A549 (cell line): ENCODE measurements around the gene CACNA1I. TPM values are rescaled to one million over a fixed set of nuclear protein-coding genes. Genes with fewer than 3 reads are reported as not detected.

Experiments used
- ATAC-seq, 2 experiments: fragments of 200-7000 bp in 1 of 2; fragments of >200 bp in 1 of 2; cut with Nextera tagmentation in 1 of 2; cut with Tn5 transposase in 1 of 2; 3 replicates each; pipeline versions ENCODE4 v1.8.0 to v1.9.1; 2018 to 2020; ENCODE audit warnings: mild to moderate bottlenecking in 1 of 2, moderate library complexity in 1 of 2
- CTCF ChIA-PET: fragments of 300-600 bp; sonication (Branson Sonifier 250); formaldehyde crosslinking; extraction: SDS; loops from one replicate; lab custom pipeline; 2021; ENCODE audit warnings: antibody characterized with exemption, inconsistent platforms; lab: Yijun Ruan, JAX
- POLR2A ChIA-PET: fragments of 350-600 bp; formaldehyde crosslinking; extraction: SDS; loops from one replicate; lab custom pipeline; 2021; ENCODE audit warnings: antibody characterized with exemption, inconsistent platforms; lab: Yijun Ruan, JAX
- DNase-seq, 2 experiments: peaks; one replicate each; pipeline versions ENCODE4 v3.0.0 to v3.0.0-alpha.2; 2011 to 2016; ENCODE audit warnings: low read depth in 1 of 2, low spot score in 1 of 2
- FAIRE-seq: peaks from 2 replicates; lab custom pipeline; 2011; peaks lifted over from hg19 to GRCh38; lab: Jason Lieb, UNC
- H3K27ac ChIP-seq, 2 experiments: fragments of >200 bp; sonication (Bioruptor Twin); formaldehyde crosslinking; 3 replicates each; pipeline ENCODE4 v1.5.1; 2016 to 2017
- H3K4me1 ChIP-seq: fragments of >200 bp; sonication (Bioruptor Twin); formaldehyde crosslinking; 3 replicates; pipeline ENCODE4 v1.6.1; 2016
- H3K4me2 ChIP-seq: fragments of >200 bp; sonication (Bioruptor Twin); formaldehyde crosslinking; 3 replicates; pipeline ENCODE4 v1.6.1; 2016
- H3K4me3 ChIP-seq: fragments of >200 bp; sonication (Bioruptor Twin); formaldehyde crosslinking; 3 replicates; pipeline ENCODE4 v1.5.1; 2016
- H3K9me3 ChIP-seq: fragments of >200 bp; sonication (Bioruptor Twin); formaldehyde crosslinking; 3 replicates; pipeline ENCODE4 v1.6.1; 2016
- CBX8 ChIP-seq: fragments of 200-600 bp; sonication (generic); IDR thresholded peaks from 2 replicates; pipeline ENCODE4 v1.6.1; 2016
- ESRRA ChIP-seq: fragments of 150-350 bp; IDR thresholded peaks from 2 replicates; pipeline ENCODE4 v1.6.1; 2014; ENCODE audit warnings: mild to moderate bottlenecking, low read length, borderline replicate concordance
- FOXS1 ChIP-seq: fragments of 250-450 bp; sonication (Bioruptor Pico); IDR thresholded peaks from 2 replicates; pipeline ENCODE4 v1.5.0; 2020; ENCODE audit warnings: mild to moderate bottlenecking, moderate library complexity
- GATA3 ChIP-seq: IDR thresholded peaks from 2 replicates; pipeline ENCODE4 v1.6.1; 2012; ENCODE audit warnings: borderline replicate concordance
- HDAC2 ChIP-seq: fragments of 200-600 bp; sonication (generic); IDR thresholded peaks from 2 replicates; pipeline ENCODE4 v1.6.1; 2016
- HEYL ChIP-seq: fragments of 250-450 bp; sonication (Bioruptor Pico); IDR thresholded peaks from 2 replicates; pipeline ENCODE4 v1.8.0; 2021; ENCODE audit warnings: mild to moderate bottlenecking, moderate library complexity
- HOXB13 ChIP-seq: fragments of 250-450 bp; sonication (Bioruptor Pico); IDR thresholded peaks from 2 replicates; pipeline ENCODE4 v1.5.0; 2020; ENCODE audit warnings: low read depth, mild to moderate bottlenecking, moderate library complexity
- JUN ChIP-seq, 2 experiments: fragments of >200 bp; sonication (Bioruptor Twin); formaldehyde crosslinking; IDR thresholded peaks; 2 replicates in 1 of 2; 3 replicates in 1 of 2; pipeline ENCODE4 v1.6.1; 2016 to 2017
- KDM1A ChIP-seq: fragments of 200-600 bp; sonication (generic); IDR thresholded peaks from 2 replicates; pipeline ENCODE4 v1.6.1; 2016; ENCODE audit warnings: low read depth, mild to moderate bottlenecking
- MAFK ChIP-seq: fragments of 450-650 bp; IDR thresholded peaks from 2 replicates; pipeline ENCODE4 v1.6.1; 2014; ENCODE audit not compliant: partially characterized antibody
- MAX ChIP-seq: IDR thresholded peaks from 2 replicates; pipeline ENCODE4 v1.6.1; 2012
- MAZ ChIP-seq: fragments of 150-350 bp; IDR thresholded peaks from 2 replicates; pipeline ENCODE4 v1.6.1; 2014; ENCODE audit warnings: antibody characterized with exemption, low read depth, low read length, borderline replicate concordance
- MYC ChIP-seq: IDR thresholded peaks from 2 replicates; pipeline ENCODE4 v1.6.1; 2012; ENCODE audit warnings: mild to moderate bottlenecking, inconsistent platforms, low read length, improper control_type of control experiment, borderline replicate concordance
- PHF8 ChIP-seq: fragments of 200-600 bp; sonication (generic); IDR thresholded peaks from 2 replicates; pipeline ENCODE4 v1.6.1; 2016; ENCODE audit warnings: low read depth, mild to moderate bottlenecking, antibody characterized with exemption, moderate library complexity, borderline replicate concordance
- REST ChIP-seq: fragments of 200-600 bp; sonication (generic); IDR thresholded peaks from 2 replicates; pipeline ENCODE4 v1.6.1; 2016; ENCODE audit warnings: antibody characterized with exemption, mild to moderate bottlenecking, moderate library complexity
- RNF2 ChIP-seq: fragments of 200-600 bp; sonication (generic); IDR thresholded peaks from 2 replicates; pipeline ENCODE4 v1.6.1; 2016; ENCODE audit warnings: low read depth, mild to moderate bottlenecking, antibody characterized with exemption, moderate library complexity, borderline replicate concordance
- SMC3 ChIP-seq: fragments of >200 bp; sonication (Bioruptor Twin); formaldehyde crosslinking; IDR thresholded peaks from 3 replicates; pipeline ENCODE4 v1.6.1; 2018; ENCODE audit warnings: inconsistent platforms
- SREBF2 ChIP-seq: fragments of 450-650 bp; IDR thresholded peaks from 2 replicates; pipeline ENCODE4 v1.6.1; 2014; ENCODE audit warnings: mild to moderate bottlenecking, moderate library complexity
- TP53 ChIP-seq: fragments of 250-450 bp; sonication (Bioruptor Pico); IDR thresholded peaks from 2 replicates; pipeline ENCODE4 v1.5.0; 2021; ENCODE audit warnings: mild to moderate bottlenecking, moderate library complexity
- ZSCAN20 ChIP-seq: fragments of 250-450 bp; sonication (Bioruptor Pico); IDR thresholded peaks from 2 replicates; pipeline ENCODE4 v1.8.0; 2022; ENCODE audit warnings: mild to moderate bottlenecking, moderate library complexity
- WGBS: methylation state at CpG from one replicate; pipeline ENCODE4 v1.1.6; 2017; ENCODE audit errors: missing lambda C conversion rate; 5-methylcytosine and 5-hydroxymethylcytosine counted together
- polyA plus RNA-seq, 4 experiments: library from polyadenylated mRNA; depleted of rRNA in 3 of 4; stranded (reverse); fragments of >200 nt; fragmentation: RNase III in 1 of 4; extraction: RNeasy Plus Mini Kit Qiagen cat#74134 plus additional on column Dnase treatment in 1 of 4; gene quantifications; 2 replicates in 3 of 4; 3 replicates in 1 of 4; pipeline ENCODE4 v1.2.3, GENCODE V29; 2011 to 2017
- TF ChIP-seq, protein P1 (sequence below): fragments of 250-450 bp; sonication (Bioruptor Pico); IDR thresholded peaks from 2 replicates; pipeline ENCODE4 v1.5.0; 2021; ENCODE audit warnings: mild to moderate bottlenecking, moderate library complexity, borderline replicate concordance
- TF ChIP-seq, protein P2 (sequence below): fragments of >200 bp; sonication (Bioruptor Twin); formaldehyde crosslinking; IDR thresholded peaks from 3 replicates; pipeline ENCODE4 v1.6.1; 2016

Gene CACNA1I
- polyA plus RNA-seq, 2 of the 4 experiments (the other 2 are of a cell fraction): 0.03 to 0.13 TPM

DNA sequence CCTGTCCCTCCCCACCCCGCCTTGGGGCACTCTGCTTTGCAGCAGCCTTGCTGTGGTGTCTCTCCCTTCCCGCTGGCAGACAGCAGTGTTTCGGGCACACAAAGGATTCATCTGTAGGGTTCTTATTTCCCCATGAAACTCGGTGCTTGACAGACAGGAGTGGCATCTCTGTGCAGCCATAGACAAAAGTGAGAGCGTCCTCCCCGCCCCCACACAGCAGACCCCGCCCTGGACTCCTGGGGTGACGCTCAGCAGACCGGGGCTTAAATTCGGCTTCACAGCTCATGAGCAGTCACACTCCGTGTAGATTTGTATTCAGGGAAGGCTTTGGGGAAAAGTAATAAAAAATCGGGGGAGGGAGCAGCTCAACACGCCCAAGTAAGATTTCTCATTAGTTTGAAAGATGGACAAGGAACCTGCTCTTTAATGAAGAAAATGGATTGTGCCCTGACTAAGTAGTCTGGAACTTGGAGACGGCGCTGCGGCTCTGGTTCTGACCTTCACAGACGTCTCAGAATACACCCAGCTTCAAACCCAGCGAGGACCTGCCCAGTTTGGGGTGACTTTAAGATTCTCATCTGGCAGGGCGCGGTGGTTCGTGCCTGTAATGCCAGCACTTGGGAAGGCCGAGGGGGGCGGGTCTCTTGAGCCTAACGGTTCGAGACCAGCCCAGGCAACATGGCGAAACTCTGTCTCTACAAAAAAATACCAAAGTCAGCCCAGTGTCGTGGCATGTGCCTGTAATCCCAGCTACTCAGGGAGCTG, 136.0 kb downstream of the CACNA1I start:
- no peak overlapping the region for H3K4me2 ChIP-seq
- CTCF ChIA-PET: no interaction called here
- H3K27ac ChIP-seq: no peak overlapping the region
- no peak for DNase-seq
- 69% methylated on average over 14 of the region's 27 CpGs for WGBS
- H3K9me3 ChIP-seq: no peaks in the 10 kb centered on the region
- TF ChIP-seq FOXS1 (CRISPR knock-in tag): no peak
- no peak for TF ChIP-seq HEYL (CRISPR knock-in tag)
- TF ChIP-seq RNF2: no peak
- H3K4me1 ChIP-seq: no peaks in the 10 kb centered on the region
- H3K4me3 ChIP-seq: no peak overlapping the region
- POLR2A ChIA-PET: no interaction called here
- no peak for FAIRE-seq
- ATAC-seq: no peak

GRCh38 chr22:39707351-39707750, 136.8 kb downstream of the CACNA1I start:
- Histone ChIP-seq H3K4me3 (no peak overlapping the region), H3K4me2 (no peak overlapping the region), H3K4me1 (no peaks in the 10 kb centered on the region), H3K9me3 (no peaks in the 10 kb centered on the region), H3K27ac (no peak overlapping the region)
- no peak for ATAC-seq
- no peak for FAIRE-seq
- CTCF ChIA-PET: no interaction called here
- DNase-seq: no peak
- TF ChIP-seq HOXB13 (no peak), ESRRA (no peak), HDAC2 (no peak), TP53 (no peak), HEYL (CRISPR knock-in tag) (no peak)
- 80% methylated on average over 1 of the region's 5 CpGs for WGBS
- POLR2A ChIA-PET: no interaction called here

DNA sequence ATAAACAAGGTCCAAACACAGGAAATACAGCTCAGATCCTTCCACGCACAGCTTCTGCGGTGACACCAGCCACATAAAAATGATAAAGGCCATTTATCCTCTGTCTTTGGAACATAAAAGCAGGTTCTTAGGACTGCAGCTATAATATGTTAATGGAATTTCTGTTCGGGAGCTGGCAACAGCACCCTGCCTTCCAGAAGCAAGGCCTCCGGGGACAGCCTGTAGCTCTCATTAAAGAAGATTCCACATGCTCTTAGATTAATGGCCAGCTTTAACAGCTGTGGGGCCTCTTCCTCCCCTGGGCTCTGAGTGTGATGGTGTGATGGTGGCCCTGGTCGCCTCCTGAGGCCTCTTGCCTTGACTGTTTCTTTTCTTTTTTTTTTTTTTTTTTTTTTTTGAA, 137.3 kb downstream of the CACNA1I start:
- TF ChIP-seq CBX8 (no peak), ZSCAN20 (CRISPR knock-in tag) (no peak), TP53 (no peak), MAFK (no peak), PHF8 (no peak), MYC (no peak), JUN (IDR thresholded peaks at IDR 0.05) (no peak), SREBF2 (no peak), HDAC2 (no peak), MAZ (no peak), GATA3 (no peak), SMC3 (no peak), REST (no peak), KDM1A (no peak), MAX (no peak)
- TF ChIP-seq, protein P1, sequence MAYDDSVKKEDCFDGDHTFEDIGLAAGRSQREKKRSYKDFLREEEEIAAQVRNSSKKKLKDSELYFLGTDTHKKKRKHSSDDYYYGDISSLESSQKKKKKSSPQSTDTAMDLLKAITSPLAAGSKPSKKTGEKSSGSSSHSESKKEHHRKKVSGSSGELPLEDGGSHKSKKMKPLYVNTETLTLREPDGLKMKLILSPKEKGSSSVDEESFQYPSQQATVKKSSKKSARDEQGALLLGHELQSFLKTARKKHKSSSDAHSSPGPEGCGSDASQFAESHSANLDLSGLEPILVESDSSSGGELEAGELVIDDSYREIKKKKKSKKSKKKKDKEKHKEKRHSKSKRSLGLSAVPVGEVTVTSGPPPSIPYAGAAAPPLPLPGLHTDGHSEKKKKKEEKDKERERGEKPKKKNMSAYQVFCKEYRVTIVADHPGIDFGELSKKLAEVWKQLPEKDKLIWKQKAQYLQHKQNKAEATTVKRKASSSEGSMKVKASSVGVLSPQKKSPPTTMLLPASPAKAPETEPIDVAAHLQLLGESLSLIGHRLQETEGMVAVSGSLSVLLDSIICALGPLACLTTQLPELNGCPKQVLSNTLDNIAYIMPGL (CRISPR knock-in tag): no peak
- TF ChIP-seq, protein P2, sequence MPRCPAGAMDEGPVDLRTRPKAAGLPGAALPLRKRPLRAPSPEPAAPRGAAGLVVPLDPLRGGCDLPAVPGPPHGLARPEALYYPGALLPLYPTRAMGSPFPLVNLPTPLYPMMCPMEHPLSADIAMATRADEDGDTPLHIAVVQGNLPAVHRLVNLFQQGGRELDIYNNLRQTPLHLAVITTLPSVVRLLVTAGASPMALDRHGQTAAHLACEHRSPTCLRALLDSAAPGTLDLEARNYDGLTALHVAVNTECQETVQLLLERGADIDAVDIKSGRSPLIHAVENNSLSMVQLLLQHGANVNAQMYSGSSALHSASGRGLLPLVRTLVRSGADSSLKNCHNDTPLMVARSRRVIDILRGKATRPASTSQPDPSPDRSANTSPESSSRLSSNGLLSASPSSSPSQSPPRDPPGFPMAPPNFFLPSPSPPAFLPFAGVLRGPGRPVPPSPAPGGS: no peak
- no peak overlapping the region for H3K4me2 ChIP-seq

More for the DNA sequence above, 137.3 kb downstream of the CACNA1I start:
- no peak for DNase-seq
- no peak for FAIRE-seq
- 78% methylated on average over 5 of the region's 5 CpGs for WGBS
- Histone ChIP-seq H3K9me3 (no peaks in the 10 kb centered on the region), H3K27ac (no peak overlapping the region), H3K4me1 (no peaks in the 10 kb centered on the region), H3K4me3 (no peak overlapping the region)
- ATAC-seq: no peak
- CTCF ChIA-PET: no interaction called here
- POLR2A ChIA-PET: no interaction called here
